Measurements from ENCODE around the gene ASTE1.

DNA sequence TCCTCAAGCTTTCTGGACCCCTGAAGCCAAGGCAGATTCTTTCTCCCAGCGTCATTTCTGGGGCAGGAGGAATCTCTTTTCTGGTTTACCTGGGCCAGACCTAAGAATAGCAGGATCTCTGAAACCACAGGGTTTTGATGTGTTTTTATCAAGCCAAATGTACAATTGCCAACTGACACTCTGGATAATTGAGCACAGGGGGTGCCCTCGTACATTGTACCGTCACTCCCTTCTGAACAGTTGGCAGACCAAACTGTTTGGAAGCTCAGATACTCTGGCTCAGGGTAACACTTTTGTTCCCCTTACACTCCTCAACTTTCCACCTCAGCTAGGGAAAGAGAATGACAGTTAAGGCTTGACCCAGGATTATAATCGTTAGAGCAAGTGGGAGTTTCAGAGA lies 49.9 kb downstream of the ASTE1 start:
- TF ChIP-seq GATA2 (IDR thresholded peaks at IDR 0.05; ENCODE audit: low read depth, low read length), result no peak
- TF ChIP-seq GATA3 (IDR thresholded peaks at IDR 0.05; ENCODE audit: low read depth, low read length), result no peak

Measured in SH-SY5Y (cell line).